HL-60 (cell line): ENCODE measurements around the gene ZNF511.

Experiments
- DNase-seq, 2 experiments: peaks; one replicate each; pipeline ENCODE4 v3.0.0-alpha.2; 2010 to 2020; ENCODE audit warnings: low read depth in 1 of 2, low spot score in 1 of 2
- H3K27ac ChIP-seq: fragments of 250-450 bp; sonication (Bioruptor Pico); replicated peaks from 2 replicates; pipeline ENCODE4 v1.5.1; 2020; ENCODE audit warnings: mild to moderate bottlenecking, moderate library complexity
- H3K27me3 ChIP-seq: fragments of 250-450 bp; sonication (Bioruptor Pico); 2 replicates; pipeline ENCODE4 v1.5.1; 2021; ENCODE audit warnings: mild to moderate bottlenecking, moderate library complexity; ENCODE audit not compliant: insufficient read depth, poor library complexity, severe bottlenecking
- H3K4me3 ChIP-seq: replicated peaks from 2 replicates; pipeline ENCODE4 v1.5.1; 2011; ENCODE audit warnings: mild to moderate bottlenecking, control low read depth, low read length; ENCODE audit not compliant: insufficient read depth
- CTCF ChIP-seq: IDR thresholded peaks from one replicate; pipeline ENCODE4 v1.5.1; 2011; ENCODE audit warnings: low read length, control low read depth, inconsistent platforms; ENCODE audit not compliant: insufficient read depth
- GABPA ChIP-seq: IDR thresholded peaks from 2 replicates; pipeline ENCODE4 v1.6.1; 2012; ENCODE audit warnings: low read depth
- POLR2AphosphoS5 ChIP-seq: IDR thresholded peaks from 2 replicates; pipeline ENCODE4 v1.6.1; 2012; ENCODE audit warnings: low read depth
- REST ChIP-seq: IDR thresholded peaks from 2 replicates; pipeline ENCODE4 v1.6.1; 2012; ENCODE audit warnings: low read depth; ENCODE audit not compliant: insufficient replicate concordance
- SPI1 ChIP-seq: IDR thresholded peaks from 2 replicates; pipeline ENCODE4 v1.6.1; 2012; ENCODE audit warnings: low read depth, mild to moderate bottlenecking, borderline replicate concordance

Gene ZNF511

GRCh38 chr10:133285217-133285616 is 23.5 kb upstream of the ZNF511 start:
- Histone ChIP-seq H3K27ac (no peak overlapping the region), H3K4me3 (no peak overlapping the region), H3K27me3 (no peaks in the 10 kb centered on the region)
- TF ChIP-seq POLR2AphosphoS5, result no peak
- no peak for TF ChIP-seq CTCF
- no peak for TF ChIP-seq SPI1
- no peak for TF ChIP-seq REST
- no peak for DNase-seq

GRCh38 chr10:133286366-133286765 is 22.3 kb upstream of the ZNF511 start:
- no peak for DNase-seq
- TF ChIP-seq SPI1, result no peak
- no peak for TF ChIP-seq REST
- TF ChIP-seq POLR2AphosphoS5, result no peak
- TF ChIP-seq GABPA, result no peak
- TF ChIP-seq CTCF, result no peak
- H3K27ac ChIP-seq, result no peak overlapping the region

GRCh38 chr10:133287832-133288500 is 20.7 kb upstream of the ZNF511 start:
- Histone ChIP-seq H3K4me3 (no peak overlapping the region), H3K27ac (no peak overlapping the region), H3K27me3 (no peaks in the 10 kb centered on the region)
- no peak for DNase-seq
- TF ChIP-seq SPI1 (no peak), REST (no peak), CTCF (no peak), POLR2AphosphoS5 (no peak), GABPA (no peak)

More at GRCh38 chr10:133286366-133286765, 22.3 kb upstream of the ZNF511 start:
- Histone ChIP-seq H3K27me3 (no peaks in the 10 kb centered on the region), H3K4me3 (no peak overlapping the region)
